ENCODE measurements around the gene RIMS3.

- TF ChIP-seq CTCF (IDR thresholded peaks at IDR 0.05; ENCODE audit: insufficient read depth, low read length, poor library complexity, severe bottlenecking) = no peak
- no peak for TF ChIP-seq EZH2phosphoT487 (conservative IDR thresholded peaks at IDR 0.05; ENCODE audit: low read length)
Observed at GRCh38 chr1:40691538-40692428, 26.3 kb upstream of the RIMS3 start, which contains the start of gene NFYC.
